Astrocyte (in vitro differentiated cells and primary cell): Measurements from ENCODE around the gene PRKAG2. TPM values are rescaled to one million over a fixed set of nuclear protein-coding genes. Genes with fewer than 3 reads are reported as not detected.

Experiments used
- DNase-seq: peaks from one replicate; pipeline ENCODE4 v3.0.0-alpha.2; 2010; ENCODE audit warnings: low read depth
- FAIRE-seq: peaks from 2 replicates; lab custom pipeline; 2011; peaks lifted over from hg19 to GRCh38; lab: Jason Lieb, UNC
- H2AFZ ChIP-seq: 2 replicates; pipeline ENCODE4 v1.6.0; 2012; ENCODE audit warnings: low read depth, low read length, inconsistent platforms
- H3K27ac ChIP-seq: 2 replicates; pipeline ENCODE4 v1.5.1; 2011; ENCODE audit warnings: low read depth, low read length, inconsistent platforms
- H3K27me3 ChIP-seq: 2 replicates; pipeline ENCODE4 v1.6.0; 2011; ENCODE audit warnings: low read length, inconsistent platforms; ENCODE audit not compliant: insufficient read depth
- H3K36me3 ChIP-seq: 2 replicates; pipeline ENCODE4 v1.5.1; 2011; ENCODE audit warnings: low read length, inconsistent platforms; ENCODE audit not compliant: insufficient read depth
- H3K4me1 ChIP-seq: 2 replicates; pipeline ENCODE4 v1.5.1; 2011; ENCODE audit warnings: low read length, inconsistent platforms; ENCODE audit not compliant: insufficient read depth
- H3K4me2 ChIP-seq: 2 replicates; pipeline ENCODE4 v1.6.0; 2012; ENCODE audit warnings: low read length, inconsistent platforms
- H3K4me3 ChIP-seq: 2 replicates; pipeline ENCODE4 v1.5.1; 2011; ENCODE audit warnings: low read depth, mild to moderate bottlenecking, low read length, inconsistent platforms; ENCODE audit not compliant: insufficient read depth
- H3K79me2 ChIP-seq: 2 replicates; pipeline ENCODE4 v1.6.0; 2012; ENCODE audit warnings: mild to moderate bottlenecking, low read length, inconsistent platforms; ENCODE audit not compliant: insufficient read depth
- H3K9ac ChIP-seq: 2 replicates; pipeline ENCODE4 v1.6.0; 2012; ENCODE audit warnings: mild to moderate bottlenecking, low read length, inconsistent platforms
- H3K9me3 ChIP-seq: 2 replicates; pipeline ENCODE4 v1.5.1; 2012; ENCODE audit warnings: low read depth, mild to moderate bottlenecking, low read length, inconsistent platforms; ENCODE audit not compliant: insufficient read depth
- H4K20me1 ChIP-seq: 2 replicates; pipeline ENCODE4 v1.6.0; 2012; ENCODE audit warnings: low read length, inconsistent platforms; ENCODE audit not compliant: insufficient read depth
- H3K27ac Mint-ChIP-seq: one replicate; pipeline ENCODE4 v1.8.0; 2021; ENCODE audit warnings: mild to moderate bottlenecking, mixed read lengths; ENCODE audit not compliant: unreplicated experiment
- H3K27me3 Mint-ChIP-seq: one replicate; pipeline ENCODE4 v1.8.0; 2021; ENCODE audit warnings: low read depth, mixed read lengths; ENCODE audit not compliant: unreplicated experiment
- H3K36me3 Mint-ChIP-seq: one replicate; pipeline ENCODE4 v1.8.0; 2021; ENCODE audit warnings: low read depth, mixed read lengths; ENCODE audit not compliant: unreplicated experiment
- H3K4me1 Mint-ChIP-seq: one replicate; pipeline ENCODE4 v1.8.0; 2021; ENCODE audit warnings: low read depth, mixed read lengths; ENCODE audit not compliant: unreplicated experiment
- H3K4me3 Mint-ChIP-seq: one replicate; pipeline ENCODE4 v1.8.0; 2021; ENCODE audit warnings: mild to moderate bottlenecking, moderate library complexity, mixed read lengths; ENCODE audit not compliant: unreplicated experiment
- H3K9me3 Mint-ChIP-seq: one replicate; pipeline ENCODE4 v1.8.0; 2021; ENCODE audit warnings: mild to moderate bottlenecking, mixed read lengths; ENCODE audit not compliant: unreplicated experiment
- CTCF ChIP-seq: IDR thresholded peaks from 2 replicates; pipeline ENCODE4 v1.5.1; 2011; ENCODE audit warnings: low read depth, mild to moderate bottlenecking, inconsistent platforms, low read length, moderate library complexity; ENCODE audit not compliant: insufficient read depth
- EZH2 ChIP-seq: IDR thresholded peaks from 2 replicates; pipeline ENCODE4 v1.6.1; 2012; ENCODE audit warnings: mild to moderate bottlenecking, low read length, inconsistent platforms; ENCODE audit not compliant: insufficient read depth
- total RNA-seq: library from RNA; stranded (reverse); gene quantifications from 2 replicates; pipeline ENCODE4 v1.2.1, GENCODE V29; 2021

Gene PRKAG2
- total RNA-seq, 1 donor from 2014 or later, result 40.7 TPM

GRCh38 chr7:151754688-151755130, 122.2 kb downstream of the PRKAG2 start:
- Histone ChIP-seq H3K9me3 (no peaks in the 10 kb centered on the region), H4K20me1 (no peaks in the 10 kb centered on the region), H3K79me2 (no peaks in the 10 kb centered on the region), H3K4me1 (peaks cover 48% of the 10 kb centered on the region), H3K27ac (peak overlapping the region; percentile 84), H3K4me3 (no peak overlapping the region), H3K9ac (no peak overlapping the region), H3K27me3 (no peaks in the 10 kb centered on the region), H3K4me2 (no peak overlapping the region), H3K36me3 (no peaks in the 10 kb centered on the region), H2AFZ (no peak overlapping the region)
- no peak for TF ChIP-seq CTCF
- no peak for TF ChIP-seq EZH2
- H3K4me3 Mint-ChIP-seq, result peak overlapping the region; percentile 57
- H3K27me3 Mint-ChIP-seq, result peaks cover 4% of the 10 kb centered on the region
- H3K36me3 Mint-ChIP-seq, result no peaks in the 10 kb centered on the region
- peaks cover 33% of the 10 kb centered on the region for H3K4me1 Mint-ChIP-seq
- H3K27ac Mint-ChIP-seq, result peak overlapping the region; percentile 86
- DNase-seq (no peak), FAIRE-seq (no peak)
- H3K9me3 Mint-ChIP-seq, result no peaks in the 10 kb centered on the region

- Histone ChIP-seq H3K9me3 (no peaks in the 10 kb centered on the region), H3K4me2 (no peak overlapping the region), H3K36me3 (no peaks in the 10 kb centered on the region), H3K4me1 (peaks cover 48% of the 10 kb centered on the region), H3K27me3 (no peaks in the 10 kb centered on the region), H3K79me2 (no peaks in the 10 kb centered on the region), H2AFZ (peak overlapping the region; percentile 75), H3K27ac (peak overlapping the region; percentile 84), H4K20me1 (no peaks in the 10 kb centered on the region), H3K9ac (peak overlapping the region; percentile 42), H3K4me3 (no peak overlapping the region)
- Mint-ChIP-seq H3K27me3 (peaks cover 4% of the 10 kb centered on the region), H3K27ac (peak overlapping the region; percentile 92), H3K4me1 (peaks cover 35% of the 10 kb centered on the region), H3K4me3 (no peak overlapping the region), H3K36me3 (no peaks in the 10 kb centered on the region), H3K9me3 (no peaks in the 10 kb centered on the region)
- DNase-seq (peak; percentile 99), FAIRE-seq (peak; percentile 83)
- no peak for TF ChIP-seq EZH2
- TF ChIP-seq CTCF, result peak; percentile 100
Observed at GRCh38 chr7:151754142-151754590, 122.7 kb downstream of the PRKAG2 start.

- FAIRE-seq (no peak), DNase-seq (peak; percentile 25)
- Mint-ChIP-seq H3K27me3 (no peaks in the 10 kb centered on the region), H3K9me3 (no peaks in the 10 kb centered on the region), H3K4me3 (no peak overlapping the region), H3K27ac (peak overlapping the region; percentile 21), H3K36me3 (no peaks in the 10 kb centered on the region), H3K4me1 (peaks cover 39% of the 10 kb centered on the region)
- Histone ChIP-seq H3K27ac (peak overlapping the region; percentile 84), H3K4me3 (no peak overlapping the region), H3K27me3 (no peaks in the 10 kb centered on the region), H3K4me1 (peaks cover 45% of the 10 kb centered on the region), H3K79me2 (no peaks in the 10 kb centered on the region), H3K4me2 (no peak overlapping the region), H3K9me3 (no peaks in the 10 kb centered on the region), H3K9ac (no peak overlapping the region), H3K36me3 (no peaks in the 10 kb centered on the region), H4K20me1 (no peaks in the 10 kb centered on the region), H2AFZ (no peak overlapping the region)
- no peak for TF ChIP-seq EZH2
- TF ChIP-seq CTCF, result no peak
Observed at GRCh38 chr7:151752816-151753595, 123.9 kb downstream of the PRKAG2 start.
